H9 (cell line): Measurements from ENCODE around the gene APPL1. TPM values are rescaled to one million over a fixed set of nuclear protein-coding genes. Genes with fewer than 3 reads are reported as not detected.

ENCODE experiments used
- DNase-seq: peaks from one replicate; pipeline ENCODE4 v3.0.0-alpha.2; 2017
- H2AFZ ChIP-seq: one replicate; pipeline ENCODE4 v1.6.1; 2013; ENCODE audit warnings: mild to moderate bottlenecking, low read length, control low read depth, moderate library complexity
- H2AK5ac ChIP-seq: 2 replicates; pipeline ENCODE4 v1.6.1; 2013; ENCODE audit warnings: low read length, control low read depth, mixed read lengths; ENCODE audit not compliant: insufficient read length
- H2BK120ac ChIP-seq: one replicate; pipeline ENCODE4 v1.6.1; 2013; ENCODE audit warnings: low read depth, mild to moderate bottlenecking, low read length, control low read depth, inconsistent platforms; ENCODE audit not compliant: poor library complexity, severe bottlenecking
- H2BK12ac ChIP-seq: 2 replicates; pipeline ENCODE4 v1.6.1; 2013; ENCODE audit warnings: low read length, control low read depth, mixed read lengths, low read depth; ENCODE audit not compliant: insufficient read length
- H2BK15ac ChIP-seq: 2 replicates; pipeline ENCODE4 v1.6.1; 2013; ENCODE audit warnings: low read depth, low read length, control low read depth
- H2BK20ac ChIP-seq: one replicate; pipeline ENCODE4 v1.6.1; 2013; ENCODE audit warnings: low read depth, mild to moderate bottlenecking, low read length, control low read depth, inconsistent platforms; ENCODE audit not compliant: poor library complexity, severe bottlenecking
- H2BK5ac ChIP-seq: 2 replicates; pipeline ENCODE4 v1.6.1; 2013; ENCODE audit warnings: low read length, control low read depth, mixed read lengths; ENCODE audit not compliant: insufficient read length
- H3K14ac ChIP-seq: 2 replicates; pipeline ENCODE4 v1.6.1; 2013; ENCODE audit warnings: low read length, control low read depth; ENCODE audit not compliant: insufficient read depth
- H3K18ac ChIP-seq: 2 replicates; pipeline ENCODE4 v1.6.1; 2013; ENCODE audit warnings: low read depth, mild to moderate bottlenecking, mixed read lengths, low read length, control low read depth; ENCODE audit not compliant: insufficient read length
- H3K23ac ChIP-seq: 2 replicates; pipeline ENCODE4 v1.6.1; 2013; ENCODE audit warnings: low read length, control low read depth, mixed read lengths, low read depth; ENCODE audit not compliant: insufficient read length
- H3K23me2 ChIP-seq: 2 replicates; pipeline ENCODE4 v1.6.1; 2013; ENCODE audit warnings: low read depth, mild to moderate bottlenecking, mixed read lengths, low read length, control low read depth; ENCODE audit not compliant: insufficient read length, poor library complexity, severe bottlenecking
- H3K27ac ChIP-seq: 2 replicates; pipeline ENCODE4 v1.5.1; 2013; ENCODE audit warnings: low read length, control low read depth, mixed read lengths, low read depth; ENCODE audit not compliant: insufficient read length
- H3K27me3 ChIP-seq: 2 replicates; pipeline ENCODE4 v1.6.1; 2013; ENCODE audit warnings: low read length, control low read depth, inconsistent platforms; ENCODE audit not compliant: insufficient read depth
- H3K4ac ChIP-seq: 2 replicates; pipeline ENCODE4 v1.6.1; 2013; ENCODE audit warnings: low read depth, mild to moderate bottlenecking, control low read depth, inconsistent platforms, low read length, moderate library complexity
- H3K4me1 ChIP-seq: 2 replicates; pipeline ENCODE4 v1.6.1; 2013; ENCODE audit warnings: low read length, control low read depth, inconsistent platforms; ENCODE audit not compliant: insufficient read depth
- H3K4me2 ChIP-seq: 2 replicates; pipeline ENCODE4 v1.6.1; 2013; ENCODE audit warnings: low read length, control low read depth, mixed read lengths; ENCODE audit not compliant: insufficient read length, insufficient read depth
- H3K56ac ChIP-seq: 2 replicates; pipeline ENCODE4 v1.6.1; 2013; ENCODE audit warnings: low read depth, mild to moderate bottlenecking, mixed read lengths, low read length, control low read depth; ENCODE audit not compliant: insufficient read length
- H3K79me1 ChIP-seq: 2 replicates; pipeline ENCODE4 v1.6.1; 2013; ENCODE audit warnings: low read depth, mild to moderate bottlenecking, moderate library complexity, low read length, control low read depth, inconsistent platforms; ENCODE audit not compliant: insufficient read depth, poor library complexity, severe bottlenecking
- H3K79me2 ChIP-seq: 2 replicates; pipeline ENCODE4 v1.6.1; 2013; ENCODE audit warnings: low read length, control low read depth, inconsistent platforms; ENCODE audit not compliant: insufficient read depth
- H3K9ac ChIP-seq: 2 replicates; pipeline ENCODE4 v1.6.1; 2013; ENCODE audit warnings: low read length, control low read depth, mixed read lengths; ENCODE audit not compliant: insufficient read length; ENCODE audit errors: extremely low read depth
- H3K9me3 ChIP-seq: one replicate; pipeline ENCODE4 v1.6.1; 2013; ENCODE audit warnings: low read depth, low read length, inconsistent platforms; ENCODE audit not compliant: control insufficient read depth
- H3T11ph ChIP-seq: one replicate; pipeline ENCODE4 v1.6.1; 2013; ENCODE audit warnings: mild to moderate bottlenecking, low read length, control low read depth, inconsistent platforms
- H4K20me1 ChIP-seq: one replicate; pipeline ENCODE4 v1.6.1; 2013; ENCODE audit not compliant: control insufficient read depth, insufficient read length, insufficient read depth
- H4K5ac ChIP-seq: 2 replicates; pipeline ENCODE4 v1.6.1; 2013; ENCODE audit warnings: low read depth, mild to moderate bottlenecking, mixed read lengths, low read length, control low read depth; ENCODE audit not compliant: insufficient read length
- H4K8ac ChIP-seq: replicated peaks from 2 replicates; pipeline ENCODE4 v1.6.1; 2013; ENCODE audit warnings: low read length, control low read depth, mixed read lengths, low read depth; ENCODE audit not compliant: insufficient read length
- H4K91ac ChIP-seq: 2 replicates; pipeline ENCODE4 v1.6.1; 2013; ENCODE audit warnings: low read depth, mild to moderate bottlenecking, moderate library complexity, mixed read lengths, low read length, control low read depth; ENCODE audit not compliant: insufficient read length
- H3K27ac Mint-ChIP-seq, 3 experiments: 2 replicates in 2 of 3; 3 replicates in 1 of 3; pipeline ENCODE4 v1.8.0; 2020 to 2021; ENCODE audit warnings: mixed read lengths in 3 of 3, mild to moderate bottlenecking in 1 of 3, moderate library complexity in 1 of 3
- H3K27me3 Mint-ChIP-seq: 2 replicates; pipeline ENCODE4 v1.8.0; 2021; ENCODE audit warnings: low read depth, mild to moderate bottlenecking, moderate library complexity, mixed read lengths
- H3K36me3 Mint-ChIP-seq, 3 experiments: 2 replicates in 2 of 3; 3 replicates in 1 of 3; pipeline ENCODE4 v1.8.0; 2020 to 2021; ENCODE audit warnings: low read depth in 3 of 3, mixed read lengths in 3 of 3; ENCODE audit not compliant: insufficient read depth in 1 of 3
- H3K4me1 Mint-ChIP-seq, 2 experiments: 2 replicates each; pipeline ENCODE4 v1.8.0; 2020; ENCODE audit warnings: mixed read lengths in 2 of 2
- H3K4me3 Mint-ChIP-seq, 2 experiments: 2 replicates in 1 of 2; 3 replicates in 1 of 2; pipeline ENCODE4 v1.8.0; 2020 to 2021; ENCODE audit warnings: mild to moderate bottlenecking in 2 of 2, mixed read lengths in 2 of 2, moderate library complexity in 1 of 2
- H3K9me3 Mint-ChIP-seq, 2 experiments: 2 replicates in 1 of 2; 3 replicates in 1 of 2; pipeline ENCODE4 v1.8.0; 2020; ENCODE audit warnings: mild to moderate bottlenecking in 2 of 2, mixed read lengths in 2 of 2, moderate library complexity in 1 of 2
- CTCF ChIP-seq: fragments of 200-600 bp; sonication (generic); conservative IDR thresholded peaks from 3 replicates; pipeline ENCODE4 v1.8.0; 2021; ENCODE audit warnings: antibody characterized with exemption, mild to moderate bottlenecking
- WGBS: extraction: QIAGEN DNeasy Blood & Tissue Kit; methylation state at CpG from one replicate; pipeline ENCODE4 v1.1.7; 2013; ENCODE audit warnings: missing lambda C conversion rate, low lambda C conversion rate, mixed read lengths; ENCODE audit not compliant: insufficient read length; ENCODE audit errors: extremely low coverage; 5-methylcytosine and 5-hydroxymethylcytosine counted together
- total RNA-seq: library from RNA; stranded (reverse); gene quantifications from 2 replicates; pipeline ENCODE4 v1.2.1, GENCODE V29; 2021

APPL1 gene
- total RNA-seq, 1 experiment from 2014 or later, result 34.4 TPM

- no peak overlapping the region for H4K5ac ChIP-seq
- no peak overlapping the region for H2BK120ac ChIP-seq
- H3K56ac ChIP-seq, result no peak overlapping the region
- H2BK15ac ChIP-seq, result no peak overlapping the region
- H3K27me3 Mint-ChIP-seq, result peaks cover 1% of the 10 kb centered on the region; the same call in 1 of the 2 replicates
- no peak overlapping the region for H3K4ac ChIP-seq
- H3K9me3 Mint-ChIP-seq, result peaks cover 8% of the 10 kb centered on the region in 2 experiments; a peak in 4 of 5 replicates
- H2AFZ ChIP-seq, result no peak overlapping the region
- H3K4me3 Mint-ChIP-seq, result no peak overlapping the region
- no CpG with 5 or more reads among the region's 5 CpGs for WGBS
- no peak overlapping the region for H2BK20ac ChIP-seq
- H2AK5ac ChIP-seq, result no peak overlapping the region
- H3K4me2 ChIP-seq, result no peak overlapping the region
- no peak overlapping the region for H3K14ac ChIP-seq
- no peaks in the 10 kb centered on the region for H4K20me1 ChIP-seq
- no peak overlapping the region for H3K27ac Mint-ChIP-seq
- H3K4me1 Mint-ChIP-seq, result no peaks in the 10 kb centered on the region
- no peak overlapping the region for H3K23ac ChIP-seq
- no peak for DNase-seq
- H2BK5ac ChIP-seq, result no peak overlapping the region
- H3T11ph ChIP-seq, result no peak overlapping the region
- H3K36me3 Mint-ChIP-seq, result peaks cover 0 to 7% (median 2%) of the 10 kb centered on the region in 3 experiments; a peak in 3 of 7 replicates
- H3K27me3 ChIP-seq, result no peaks in the 10 kb centered on the region
- H3K79me2 ChIP-seq, result no peaks in the 10 kb centered on the region
- H3K9ac ChIP-seq, result no peak overlapping the region
- no peak overlapping the region for H4K91ac ChIP-seq
- no peaks in the 10 kb centered on the region for H3K9me3 ChIP-seq
- no peak overlapping the region for H3K27ac ChIP-seq
- H3K18ac ChIP-seq, result no peak overlapping the region
- H2BK12ac ChIP-seq, result no peak overlapping the region
- no peaks in the 10 kb centered on the region for H3K4me1 ChIP-seq
- no peak for TF ChIP-seq CTCF
- H3K79me1 ChIP-seq, result no peaks in the 10 kb centered on the region
- H4K8ac ChIP-seq, result no peak overlapping the region
- no peaks in the 10 kb centered on the region for H3K23me2 ChIP-seq
Measured at GRCh38 chr3:57279685-57280084, 52.2 kb downstream of the APPL1 start.
